ENCODE data around the gene RITA1. TPM values are rescaled to one million over a fixed set of nuclear protein-coding genes. Genes with fewer than 3 reads are reported as not detected.
A peak's percentile ranks its signal among the peaks of the same experiment; 100 is the strongest.

RITA1 gene
- total RNA-seq, 2 donors from 2014 or later: 18.8 to 20.3 TPM

GRCh38 chr12:113142886-113143332 is 42.6 kb upstream of the RITA1 start:
- no peaks in the 10 kb centered on the region for H3K4me1 Mint-ChIP-seq
- peaks cover 10% of the 10 kb centered on the region for H3K9me3 Mint-ChIP-seq
- no peak overlapping the region for H3K27ac Mint-ChIP-seq
- no peak overlapping the region for H3K9ac ChIP-seq (ENCODE audit: extremely low read depth, low read length, poor library complexity, severe bottlenecking)
- no peaks in the 10 kb centered on the region for H3K4me1 ChIP-seq (ENCODE audit: control insufficient read depth, insufficient read depth, low read length)
- no peak overlapping the region for H3K4me3 Mint-ChIP-seq
- H3K36me3 ChIP-seq (ENCODE audit: control insufficient read depth, insufficient read depth, low read length): no peaks in the 10 kb centered on the region
- 86 to 93% methylated on average over 1 to 5 of the region's 5 CpGs for WGBS, 2 experiments (ENCODE audit: insufficient coverage in 1 of 2, insufficient read length in 1 of 2)
- no peak overlapping the region for H3K27ac ChIP-seq (ENCODE audit: low read depth, low read length)
- peaks cover 5% of the 10 kb centered on the region for H3K9me3 ChIP-seq (ENCODE audit: control insufficient read depth, low read length)
- H3K4me3 ChIP-seq (ENCODE audit: low read length): no peak overlapping the region
- H3K27me3 ChIP-seq (ENCODE audit: control insufficient read depth, insufficient read depth, low read length, poor library complexity, severe bottlenecking): no peaks in the 10 kb centered on the region
- peaks cover 8% of the 10 kb centered on the region for H3K27me3 Mint-ChIP-seq (ENCODE audit: insufficient read depth)
- peak; percentile 50 for DNase-seq
- TF ChIP-seq, protein P1, sequence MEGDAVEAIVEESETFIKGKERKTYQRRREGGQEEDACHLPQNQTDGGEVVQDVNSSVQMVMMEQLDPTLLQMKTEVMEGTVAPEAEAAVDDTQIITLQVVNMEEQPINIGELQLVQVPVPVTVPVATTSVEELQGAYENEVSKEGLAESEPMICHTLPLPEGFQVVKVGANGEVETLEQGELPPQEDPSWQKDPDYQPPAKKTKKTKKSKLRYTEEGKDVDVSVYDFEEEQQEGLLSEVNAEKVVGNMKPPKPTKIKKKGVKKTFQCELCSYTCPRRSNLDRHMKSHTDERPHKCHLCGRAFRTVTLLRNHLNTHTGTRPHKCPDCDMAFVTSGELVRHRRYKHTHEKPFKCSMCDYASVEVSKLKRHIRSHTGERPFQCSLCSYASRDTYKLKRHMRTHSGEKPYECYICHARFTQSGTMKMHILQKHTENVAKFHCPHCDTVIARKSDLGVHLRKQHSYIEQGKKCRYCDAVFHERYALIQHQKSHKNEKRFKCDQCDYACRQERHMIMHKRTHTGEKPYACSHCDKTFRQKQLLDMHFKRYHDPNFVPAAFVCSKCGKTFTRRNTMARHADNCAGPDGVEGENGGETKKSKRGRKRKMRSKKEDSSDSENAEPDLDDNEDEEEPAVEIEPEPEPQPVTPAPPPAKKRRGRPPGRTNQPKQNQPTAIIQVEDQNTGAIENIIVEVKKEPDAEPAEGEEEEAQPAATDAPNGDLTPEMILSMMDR (conservative IDR thresholded peaks at IDR 0.05): no peak
- no peaks in the 10 kb centered on the region for H3K36me3 Mint-ChIP-seq (ENCODE audit: low read depth)

DNA sequence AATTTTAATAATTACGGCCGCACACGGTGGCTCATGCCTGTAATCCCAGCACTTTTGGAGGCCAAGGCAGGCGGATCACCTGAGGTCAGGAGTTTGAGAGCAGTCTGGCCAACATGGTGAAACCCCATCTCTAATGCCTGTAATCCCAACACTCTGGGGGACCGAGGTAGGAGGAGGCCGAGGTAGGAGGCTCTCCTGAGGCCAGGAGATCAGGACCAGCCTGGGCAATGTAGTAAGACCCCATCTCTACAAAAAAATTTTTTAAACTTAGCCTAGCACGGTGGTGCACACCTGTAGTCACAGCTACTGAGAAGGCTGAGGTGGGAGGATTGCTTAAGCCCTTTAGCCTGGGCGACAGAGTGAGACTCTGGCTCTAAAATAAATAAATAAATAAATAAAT is 41.6 kb upstream of the RITA1 start:
- WGBS, 2 experiments (ENCODE audit: insufficient coverage in 1 of 2, insufficient read length in 1 of 2): 90 to 95% methylated on average over 5 to 7 of the region's 8 CpGs
- Mint-ChIP-seq H3K4me3 (no peak overlapping the region), H3K9me3 (peaks cover 10% of the 10 kb centered on the region), H3K27me3 (ENCODE audit: insufficient read depth) (peaks cover 8% of the 10 kb centered on the region), H3K36me3 (ENCODE audit: low read depth) (no peaks in the 10 kb centered on the region), H3K27ac (no peak overlapping the region), H3K4me1 (no peaks in the 10 kb centered on the region)
- H3K4me1 ChIP-seq (ENCODE audit: control insufficient read depth, insufficient read depth, low read length): no peaks in the 10 kb centered on the region
- TF ChIP-seq, protein P1 (conservative IDR thresholded peaks at IDR 0.05): no peak
- H3K9ac ChIP-seq (ENCODE audit: extremely low read depth, low read length, poor library complexity, severe bottlenecking): no peak overlapping the region
- no peaks in the 10 kb centered on the region for H3K36me3 ChIP-seq (ENCODE audit: control insufficient read depth, insufficient read depth, low read length)
- DNase-seq: no peak
- no peaks in the 10 kb centered on the region for H3K27me3 ChIP-seq (ENCODE audit: control insufficient read depth, insufficient read depth, low read length, poor library complexity, severe bottlenecking)
- H3K27ac ChIP-seq (ENCODE audit: low read depth, low read length): no peak overlapping the region
- H3K4me3 ChIP-seq (ENCODE audit: low read length): no peak overlapping the region
- H3K9me3 ChIP-seq (ENCODE audit: control insufficient read depth, low read length): peaks cover 5% of the 10 kb centered on the region

- Histone ChIP-seq H3K4me3 (ENCODE audit: low read length) (no peak overlapping the region), H3K27me3 (ENCODE audit: control insufficient read depth, insufficient read depth, low read length, poor library complexity, severe bottlenecking) (peaks cover under 1% of the 10 kb centered on the region), H3K27ac (ENCODE audit: low read depth, low read length) (no peak overlapping the region), H3K36me3 (ENCODE audit: control insufficient read depth, insufficient read depth, low read length) (no peaks in the 10 kb centered on the region), H3K9me3 (ENCODE audit: control insufficient read depth, low read length) (peaks cover 5% of the 10 kb centered on the region), H3K4me1 (ENCODE audit: control insufficient read depth, insufficient read depth, low read length) (peaks cover 2% of the 10 kb centered on the region), H3K9ac (ENCODE audit: extremely low read depth, low read length, poor library complexity, severe bottlenecking) (no peak overlapping the region)
- H3K4me1 Mint-ChIP-seq: peaks cover 3% of the 10 kb centered on the region
- peaks cover 10% of the 10 kb centered on the region for H3K27me3 Mint-ChIP-seq (ENCODE audit: insufficient read depth)
- no peaks in the 10 kb centered on the region for H3K36me3 Mint-ChIP-seq (ENCODE audit: low read depth)
- H3K4me3 Mint-ChIP-seq: no peak overlapping the region
- 84 to 100% methylated on average over 2 to 5 of the region's 5 CpGs for WGBS, 2 experiments (ENCODE audit: insufficient coverage in 1 of 2, insufficient read length in 1 of 2)
- peaks cover 10% of the 10 kb centered on the region for H3K9me3 Mint-ChIP-seq
- no peak for DNase-seq
- no peak overlapping the region for H3K27ac Mint-ChIP-seq
- TF ChIP-seq, protein P1 (conservative IDR thresholded peaks at IDR 0.05): no peak
These were observed 40.7 kb upstream of the RITA1 start for GRCh38 chr12:113144806-113145205.
